RWPE1 (cell line): ENCODE measurements around the gene SRSF1.

Experiments
- CTCF ChIA-PET: fragments of 350-600 bp; sonication (Branson Sonifier 250); formaldehyde crosslinking; extraction: SDS; loops from one replicate; lab custom pipeline; 2021; lab: Yijun Ruan, JAX
- POLR2A ChIA-PET: fragments of 400-600 bp; formaldehyde crosslinking; extraction: SDS; loops from one replicate; lab custom pipeline; 2020; ENCODE audit warnings: antibody characterized with exemption; ENCODE audit not compliant: low non-redundant PET; lab: Yijun Ruan, JAX
- DNase-seq: peaks from one replicate; pipeline ENCODE4 v3.0.0; 2012; ENCODE audit warnings: low spot score
- H3K27ac ChIP-seq: fragments of 450-650 bp; 2 replicates; pipeline ENCODE4 v1.5.1; 2017
- TF ChIP-seq, protein P1 (sequence below): fragments of 450-650 bp; conservative IDR thresholded peaks from 2 replicates; pipeline ENCODE4 v1.5.1; 2017; ENCODE audit warnings: low read depth, mild to moderate bottlenecking

The SRSF1 gene

DNA sequence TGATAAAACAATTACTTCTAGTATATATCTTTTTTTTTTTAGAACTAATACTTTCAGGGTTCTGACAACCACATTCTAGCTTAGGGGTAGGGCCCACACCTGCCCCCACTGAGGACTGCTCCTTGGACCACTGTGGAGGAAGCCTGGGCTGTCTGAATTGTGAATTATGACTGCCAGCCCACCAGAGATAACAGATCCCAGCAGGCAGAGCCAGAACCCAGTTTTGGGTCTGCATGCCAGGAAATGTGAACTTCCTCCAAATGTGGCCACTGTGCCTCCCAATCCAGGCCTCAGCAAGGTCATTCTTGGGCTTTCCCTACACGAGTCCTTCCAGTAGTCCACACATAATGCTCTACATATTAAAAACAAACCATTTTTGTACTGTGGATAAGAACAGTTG, 34.9 kb downstream of the SRSF1 start:
- no peak for DNase-seq
- CTCF ChIA-PET: interaction anchor here (0.5 to 0.8 kb wide), 2 partner anchors 521 to 761 kb away, joined by 3 to 4 read pairs; no protein-coding TSS in a partner anchor
- no peak overlapping the region for H3K27ac ChIP-seq
- POLR2A ChIA-PET: no interaction called here
- TF ChIP-seq, protein P1, sequence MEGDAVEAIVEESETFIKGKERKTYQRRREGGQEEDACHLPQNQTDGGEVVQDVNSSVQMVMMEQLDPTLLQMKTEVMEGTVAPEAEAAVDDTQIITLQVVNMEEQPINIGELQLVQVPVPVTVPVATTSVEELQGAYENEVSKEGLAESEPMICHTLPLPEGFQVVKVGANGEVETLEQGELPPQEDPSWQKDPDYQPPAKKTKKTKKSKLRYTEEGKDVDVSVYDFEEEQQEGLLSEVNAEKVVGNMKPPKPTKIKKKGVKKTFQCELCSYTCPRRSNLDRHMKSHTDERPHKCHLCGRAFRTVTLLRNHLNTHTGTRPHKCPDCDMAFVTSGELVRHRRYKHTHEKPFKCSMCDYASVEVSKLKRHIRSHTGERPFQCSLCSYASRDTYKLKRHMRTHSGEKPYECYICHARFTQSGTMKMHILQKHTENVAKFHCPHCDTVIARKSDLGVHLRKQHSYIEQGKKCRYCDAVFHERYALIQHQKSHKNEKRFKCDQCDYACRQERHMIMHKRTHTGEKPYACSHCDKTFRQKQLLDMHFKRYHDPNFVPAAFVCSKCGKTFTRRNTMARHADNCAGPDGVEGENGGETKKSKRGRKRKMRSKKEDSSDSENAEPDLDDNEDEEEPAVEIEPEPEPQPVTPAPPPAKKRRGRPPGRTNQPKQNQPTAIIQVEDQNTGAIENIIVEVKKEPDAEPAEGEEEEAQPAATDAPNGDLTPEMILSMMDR: no peak

DNA sequence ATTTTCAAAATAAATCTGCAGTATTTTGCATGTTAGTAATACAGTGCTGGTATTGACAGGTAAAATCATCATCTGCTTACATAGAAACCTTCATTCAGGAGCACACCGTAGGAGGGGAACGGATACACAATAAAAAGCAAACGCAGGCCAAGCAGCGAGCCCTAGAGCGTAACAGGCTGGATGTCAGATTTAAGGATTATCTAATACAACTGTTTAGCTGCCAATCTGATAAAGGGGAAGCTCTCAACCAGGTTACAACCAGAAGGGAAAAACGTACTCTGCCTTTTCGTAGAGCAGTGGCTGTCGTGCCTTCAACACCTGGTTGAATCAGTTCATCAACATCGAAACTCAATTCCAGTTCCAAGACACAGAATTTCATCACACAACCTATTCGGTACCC, 35.5 kb downstream of the SRSF1 start:
- no peak overlapping the region for H3K27ac ChIP-seq
- POLR2A ChIA-PET: no interaction called here
- DNase-seq: no peak
- TF ChIP-seq, protein P1: no peak
- CTCF ChIA-PET: interaction anchor here (0.8 kb wide), 1 partner anchor 761 kb away, joined by 4 read pairs; no protein-coding TSS in a partner anchor

DNA sequence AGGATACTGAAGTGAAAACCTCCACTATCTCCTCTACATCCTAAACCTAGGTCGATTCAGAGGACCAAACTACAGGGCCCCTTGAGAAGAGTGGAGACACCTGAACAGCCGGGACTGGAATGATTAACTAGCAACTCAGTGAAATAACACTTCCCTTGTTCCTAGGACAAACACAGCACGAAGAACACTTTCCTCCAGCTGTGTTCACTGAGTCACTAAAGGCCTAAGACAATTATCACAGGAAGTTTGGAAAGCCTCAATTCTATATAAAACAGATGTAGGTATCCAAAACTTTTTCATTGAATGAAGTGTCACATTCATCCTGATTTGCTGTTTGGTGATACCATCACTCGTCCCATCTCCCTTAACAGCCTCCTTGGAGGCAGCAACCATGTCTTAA, 36.3 kb downstream of the SRSF1 start:
- TF ChIP-seq, protein P1: no peak
- DNase-seq: no peak
- ChIA-PET CTCF (no interaction called here), POLR2A (no interaction called here)
- H3K27ac ChIP-seq: no peak overlapping the region

DNA sequence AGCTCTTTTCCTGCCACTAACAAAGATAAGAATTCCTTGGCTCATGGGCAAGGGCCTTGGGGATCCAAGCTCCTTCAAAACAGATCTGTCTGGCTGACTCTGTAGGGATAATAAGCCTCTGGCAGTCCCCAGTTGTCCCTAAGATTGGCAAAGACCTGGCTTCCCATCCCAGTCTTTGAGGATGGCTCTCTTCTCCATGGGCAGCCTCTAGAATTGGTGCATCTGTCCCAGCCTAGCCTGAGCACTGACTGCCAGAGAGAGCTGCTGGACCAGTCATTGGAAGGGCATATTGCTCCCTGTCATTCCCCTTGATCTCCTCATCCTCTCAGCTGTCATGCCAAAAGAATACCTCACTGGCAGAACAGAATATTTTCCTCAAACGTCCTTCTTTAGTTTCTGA, 38.6 kb downstream of the SRSF1 start:
- POLR2A ChIA-PET: no interaction called here
- TF ChIP-seq, protein P1: no peak
- DNase-seq: no peak
- no peak overlapping the region for H3K27ac ChIP-seq
- CTCF ChIA-PET: no interaction called here

DNA sequence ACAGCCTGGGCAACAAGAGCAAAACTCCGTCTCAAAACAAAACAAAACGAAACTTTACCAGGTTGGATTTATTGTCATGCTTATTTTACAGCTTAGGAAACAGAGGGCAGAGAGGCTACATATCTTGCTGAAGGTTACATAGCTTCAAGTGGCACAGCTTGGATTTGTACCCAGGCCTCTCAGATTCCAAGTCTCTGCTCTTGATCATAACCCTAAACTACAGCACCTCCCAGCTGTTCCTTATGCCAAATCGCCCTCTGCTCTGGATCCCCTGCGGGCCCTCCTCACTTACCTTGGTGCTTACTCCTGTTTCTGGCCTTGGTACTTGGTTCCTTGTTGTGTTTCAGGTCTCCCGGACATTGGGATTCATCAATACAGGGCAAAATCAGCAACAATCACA, 40.2 kb downstream of the SRSF1 start:
- POLR2A ChIA-PET: no interaction called here
- CTCF ChIA-PET: interaction anchor here (0.6 kb wide), 1 partner anchor 33 kb away, joined by 3 read pairs; no protein-coding TSS in a partner anchor
- TF ChIP-seq, protein P1: no peak

DNA sequence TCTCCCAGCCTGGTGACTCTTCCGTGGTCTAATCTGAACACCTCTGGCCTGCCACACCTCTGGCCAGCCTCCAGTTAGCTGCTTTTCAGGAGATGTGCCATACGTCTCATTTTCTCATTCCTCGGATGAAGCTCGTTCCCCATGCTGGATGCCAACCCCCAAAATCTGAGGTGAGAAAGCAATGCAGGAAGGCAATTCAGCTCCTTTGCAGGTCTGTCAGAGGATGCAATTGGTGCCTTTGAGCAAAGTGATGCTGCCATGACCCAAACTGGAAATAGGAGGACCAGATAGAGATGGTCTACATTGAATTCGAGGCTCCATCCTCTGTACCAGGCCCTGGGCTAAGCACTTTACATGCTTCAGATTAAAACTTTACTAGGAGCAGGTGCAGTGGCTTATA, 40.8 kb downstream of the SRSF1 start:
- H3K27ac ChIP-seq: no peak overlapping the region
- ChIA-PET CTCF (no interaction called here), POLR2A (no interaction called here)
- TF ChIP-seq, protein P1: no peak
- DNase-seq: no peak

More for the DNA sequence above, 40.2 kb downstream of the SRSF1 start:
- no peak overlapping the region for H3K27ac ChIP-seq
- no peak for DNase-seq
